Sigmoid colon (tissue), 7 donors: ENCODE data around the gene LNPK. TPM values are rescaled to one million over a fixed set of nuclear protein-coding genes. Genes with fewer than 3 reads are reported as not detected.
"Not testable (repeated sequence)": the region's sequence is repeated elsewhere in the genome, so short reads cannot be mapped to it uniquely, and the experiment has no call there.

Experiments used
- DNase-seq: peaks from one replicate; pipeline ENCODE4 v3.0.0-alpha.2; 2019
- H3K27ac ChIP-seq, 4 donors: fragments of 200-600 bp; sonication (generic); one replicate each; pipeline ENCODE4 v1.5.1; 2016 to 2019; ENCODE audit warnings: mild to moderate bottlenecking in 1 of 4
- H3K27me3 ChIP-seq, 3 donors: fragments of 200-600 bp; sonication (generic); one replicate each; pipeline ENCODE4 v1.5.1; 2019; ENCODE audit warnings: mild to moderate bottlenecking in 1 of 3
- H3K36me3 ChIP-seq, 4 donors: fragments of 200-600 bp; sonication (generic); one replicate each; pipeline ENCODE4 v1.5.1; 2016 to 2019
- H3K4me1 ChIP-seq, 4 donors: fragments of 200-600 bp; sonication (generic); one replicate each; pipeline ENCODE4 v1.5.1; 2017 to 2019
- H3K4me3 ChIP-seq, 4 donors: fragments of 200-600 bp; sonication (generic); one replicate each; pipeline ENCODE4 v1.5.1; 2017 to 2019; ENCODE audit warnings: mild to moderate bottlenecking in 2 of 4, moderate library complexity in 1 of 4
- H3K9me3 ChIP-seq, 4 donors: fragments of 200-600 bp in 3 of 4; sonication (generic) in 3 of 4; one replicate each; pipeline versions ENCODE4 v1.5.1 to v1.6.1; 2013 to 2019
- EP300 ChIP-seq, 4 donors: sonication (generic); formaldehyde crosslinking; IDR thresholded peaks; one replicate each; pipeline ENCODE4 v1.6.1; 2017; ENCODE audit warnings: antibody characterized with exemption in 4 of 4
- POLR2A ChIP-seq, 2 donors: fragments of 450-650 bp; IDR thresholded peaks; one replicate each; pipeline ENCODE4 v1.6.1; 2016; ENCODE audit warnings: antibody characterized with exemption in 2 of 2, mild to moderate bottlenecking in 2 of 2, moderate library complexity in 2 of 2
- POLR2AphosphoS5 ChIP-seq, 4 donors: sonication (generic); formaldehyde crosslinking; IDR thresholded peaks; one replicate each; pipeline ENCODE4 v1.6.1; 2017; ENCODE audit warnings: antibody characterized with exemption in 4 of 4
- WGBS, 2 donors: extraction: QIAGEN DNeasy Blood & Tissue Kit; methylation state at CpG; one replicate each; pipeline ENCODE4 v1.1.7; 2013; 5-methylcytosine and 5-hydroxymethylcytosine counted together
- intact Hi-C: fragments of 100-400 bp; cut with DNase I; formaldehyde crosslinking; loops from one replicate; pipeline ENCODE4 v1.15.1; 2023
- polyA plus RNA-seq, 3 donors: library from polyadenylated mRNA; stranded (reverse); fragments of 200-250 nt; gene quantifications; one replicate each; pipeline ENCODE4 v1.2.3, GENCODE V29; 2013
- total RNA-seq, 4 donors: library from RNA; depleted of rRNA; stranded (reverse); fragments of >200 nt; gene quantifications; one replicate each; pipeline ENCODE4 v1.1.0, GENCODE V29; 2016
- TF ChIP-seq, protein P1 (sequence below), 4 experiments: fragments of 450-650 bp in 3 of 4; fragments of 200-600 bp in 1 of 4; IDR thresholded peaks; one replicate each; pipeline ENCODE4 v1.5.1; 2016 to 2019; ENCODE audit warnings: antibody characterized with exemption in 4 of 4, mild to moderate bottlenecking in 3 of 4, moderate library complexity in 2 of 4
- donor health status: healthy with polysubstance abuse.
- donor health status: Bipolar disorder and iron deficiency.
- donor health status: healthy.

Gene LNPK
- total and polyA plus RNA-seq, 7 donors: 1.8 to 48.2 (median 15.9) TPM

DNA sequence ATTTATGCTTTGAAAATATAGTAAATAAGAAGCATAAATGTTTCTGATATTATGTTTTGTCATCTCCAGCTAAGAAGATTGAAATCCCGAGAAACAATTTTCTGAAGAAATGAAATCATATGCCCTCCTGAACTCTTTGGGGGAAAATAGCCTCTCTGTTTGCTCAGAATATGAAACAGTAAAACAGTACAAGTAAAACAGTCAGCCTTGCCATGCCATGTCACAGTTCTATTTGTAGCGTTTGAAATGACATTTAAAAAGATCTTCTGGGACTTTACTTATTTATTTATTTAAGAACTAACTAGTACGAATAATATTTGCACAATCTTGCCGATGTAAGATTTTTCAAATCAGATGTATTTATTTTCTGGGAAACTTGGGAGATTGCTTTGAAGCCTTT is 98.0 kb downstream of the LNPK start:
- no peaks in the 10 kb centered on the region for H3K27me3 ChIP-seq
- no peaks in the 10 kb centered on the region for H3K36me3 ChIP-seq
- H3K4me3 ChIP-seq: no peak overlapping the region
- intact Hi-C loops: no loop called here
- no peak for TF ChIP-seq POLR2A (IDR thresholded peaks at IDR 0.05)
- TF ChIP-seq, protein P1, sequence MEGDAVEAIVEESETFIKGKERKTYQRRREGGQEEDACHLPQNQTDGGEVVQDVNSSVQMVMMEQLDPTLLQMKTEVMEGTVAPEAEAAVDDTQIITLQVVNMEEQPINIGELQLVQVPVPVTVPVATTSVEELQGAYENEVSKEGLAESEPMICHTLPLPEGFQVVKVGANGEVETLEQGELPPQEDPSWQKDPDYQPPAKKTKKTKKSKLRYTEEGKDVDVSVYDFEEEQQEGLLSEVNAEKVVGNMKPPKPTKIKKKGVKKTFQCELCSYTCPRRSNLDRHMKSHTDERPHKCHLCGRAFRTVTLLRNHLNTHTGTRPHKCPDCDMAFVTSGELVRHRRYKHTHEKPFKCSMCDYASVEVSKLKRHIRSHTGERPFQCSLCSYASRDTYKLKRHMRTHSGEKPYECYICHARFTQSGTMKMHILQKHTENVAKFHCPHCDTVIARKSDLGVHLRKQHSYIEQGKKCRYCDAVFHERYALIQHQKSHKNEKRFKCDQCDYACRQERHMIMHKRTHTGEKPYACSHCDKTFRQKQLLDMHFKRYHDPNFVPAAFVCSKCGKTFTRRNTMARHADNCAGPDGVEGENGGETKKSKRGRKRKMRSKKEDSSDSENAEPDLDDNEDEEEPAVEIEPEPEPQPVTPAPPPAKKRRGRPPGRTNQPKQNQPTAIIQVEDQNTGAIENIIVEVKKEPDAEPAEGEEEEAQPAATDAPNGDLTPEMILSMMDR (IDR thresholded peaks at IDR 0.05): no peak
- no peak for TF ChIP-seq EP300 (IDR thresholded peaks at IDR 0.05)
- no peak overlapping the region for H3K27ac ChIP-seq
- H3K9me3 ChIP-seq: no peaks in the 10 kb centered on the region
- 67 to 78% methylated on average over 4 of the region's 4 CpGs for WGBS, 2 donors
- H3K4me1 ChIP-seq: no peaks in the 10 kb centered on the region
- no peak for DNase-seq

DNA sequence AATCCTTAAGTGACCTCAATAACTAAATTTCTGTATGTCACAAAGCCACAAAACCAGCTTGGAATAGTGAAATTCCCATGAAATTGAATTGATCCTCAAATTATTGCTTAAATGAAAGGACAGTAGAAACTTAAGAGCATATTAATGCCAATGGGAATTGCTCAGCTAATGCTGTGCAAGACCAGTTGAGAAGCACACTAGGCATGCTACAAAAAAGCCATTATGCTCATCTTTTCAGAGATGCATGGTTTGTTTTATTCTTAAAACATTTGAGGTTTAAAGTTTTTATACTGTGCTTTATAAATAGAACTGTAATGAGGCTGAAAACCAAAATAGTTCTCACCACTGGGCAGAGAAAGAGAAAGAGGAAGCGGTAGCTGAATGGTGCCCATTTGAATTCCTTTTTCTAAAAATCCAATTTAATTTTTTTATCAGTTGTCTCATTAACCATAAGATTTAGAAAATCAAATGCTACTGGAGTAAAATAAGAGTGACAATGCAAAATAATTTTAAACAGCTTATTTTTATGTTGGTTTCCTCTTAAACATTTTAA is 98.6 kb downstream of the LNPK start:
- no peaks in the 10 kb centered on the region for H3K4me1 ChIP-seq
- no peaks in the 10 kb centered on the region for H3K36me3 ChIP-seq
- DNase-seq: no peak
- no peaks in the 10 kb centered on the region for H3K27me3 ChIP-seq
- 47 to 86% methylated on average over 1 of the region's 1 CpG for WGBS, 2 donors
- no peak overlapping the region for H3K4me3 ChIP-seq
- no peak overlapping the region for H3K27ac ChIP-seq
- no peaks in the 10 kb centered on the region for H3K9me3 ChIP-seq
- TF ChIP-seq EP300 (IDR thresholded peaks at IDR 0.05) (no peak), POLR2A (IDR thresholded peaks at IDR 0.05) (no peak), POLR2AphosphoS5 (IDR thresholded peaks at IDR 0.05) (no peak)
- TF ChIP-seq, protein P1 (IDR thresholded peaks at IDR 0.05): no peak
- intact Hi-C loops: no loop called here

DNA sequence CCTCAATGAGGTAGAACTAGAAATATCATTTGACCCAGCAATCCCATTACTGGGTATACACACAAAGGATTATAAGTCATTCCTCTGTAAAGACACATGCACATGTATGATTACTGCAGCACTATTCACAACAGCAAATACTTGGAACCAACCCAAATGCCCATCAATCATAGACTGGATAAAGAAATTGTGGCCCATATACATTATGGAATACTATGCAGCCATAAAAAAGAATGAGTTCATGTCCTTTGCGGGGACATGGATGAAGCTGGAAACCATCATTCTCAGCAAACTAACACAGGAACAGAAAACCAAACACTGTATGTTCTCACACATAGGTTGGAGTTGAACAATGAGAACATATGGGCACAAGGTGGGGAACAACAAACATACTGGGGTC is 106.1 kb downstream of the LNPK start:
- H3K9me3 ChIP-seq, H3K4me3 ChIP-seq, DNase-seq, intact Hi-C loops, H3K27ac ChIP-seq, H3K36me3 ChIP-seq, H3K27me3 ChIP-seq, H3K4me1 ChIP-seq: not testable (repeated sequence)
- WGBS, 2 donors: 92 to 97% methylated on average over 1 of the region's 1 CpG

DNA sequence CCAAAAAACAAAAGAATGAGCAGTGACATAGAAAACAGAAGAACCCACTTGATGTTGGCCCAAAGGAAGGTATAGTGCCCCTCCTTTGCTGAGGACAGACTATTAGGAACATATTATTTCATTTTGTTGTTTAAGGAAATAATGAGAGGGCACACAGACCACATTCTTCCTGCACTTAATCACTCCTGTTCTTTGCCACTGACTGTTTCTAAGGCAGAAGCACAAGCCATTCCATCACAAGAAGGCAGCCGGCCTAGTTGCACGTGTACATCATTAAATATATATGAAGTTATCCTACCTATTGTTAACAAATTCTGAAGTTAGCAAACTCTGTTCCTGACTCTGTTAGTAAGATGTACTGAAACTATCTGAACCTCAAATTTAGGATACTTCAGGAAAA is 110.0 kb downstream of the LNPK start:
- H3K4me3 ChIP-seq: no peak overlapping the region
- H3K4me1 ChIP-seq: no peaks in the 10 kb centered on the region
- intact Hi-C loops: no loop called here
- WGBS, 2 donors: 72 to 86% methylated on average over 2 of the region's 2 CpGs
- no peak for TF ChIP-seq POLR2A (IDR thresholded peaks at IDR 0.05)
- TF ChIP-seq POLR2AphosphoS5 (IDR thresholded peaks at IDR 0.05): no peak
- TF ChIP-seq, protein P1 (IDR thresholded peaks at IDR 0.05): no peak
- TF ChIP-seq EP300 (IDR thresholded peaks at IDR 0.05): no peak
- no peaks in the 10 kb centered on the region for H3K9me3 ChIP-seq
- H3K27ac ChIP-seq: no peak overlapping the region
- no peak for DNase-seq
- no peaks in the 10 kb centered on the region for H3K36me3 ChIP-seq
- no peaks in the 10 kb centered on the region for H3K27me3 ChIP-seq

DNA sequence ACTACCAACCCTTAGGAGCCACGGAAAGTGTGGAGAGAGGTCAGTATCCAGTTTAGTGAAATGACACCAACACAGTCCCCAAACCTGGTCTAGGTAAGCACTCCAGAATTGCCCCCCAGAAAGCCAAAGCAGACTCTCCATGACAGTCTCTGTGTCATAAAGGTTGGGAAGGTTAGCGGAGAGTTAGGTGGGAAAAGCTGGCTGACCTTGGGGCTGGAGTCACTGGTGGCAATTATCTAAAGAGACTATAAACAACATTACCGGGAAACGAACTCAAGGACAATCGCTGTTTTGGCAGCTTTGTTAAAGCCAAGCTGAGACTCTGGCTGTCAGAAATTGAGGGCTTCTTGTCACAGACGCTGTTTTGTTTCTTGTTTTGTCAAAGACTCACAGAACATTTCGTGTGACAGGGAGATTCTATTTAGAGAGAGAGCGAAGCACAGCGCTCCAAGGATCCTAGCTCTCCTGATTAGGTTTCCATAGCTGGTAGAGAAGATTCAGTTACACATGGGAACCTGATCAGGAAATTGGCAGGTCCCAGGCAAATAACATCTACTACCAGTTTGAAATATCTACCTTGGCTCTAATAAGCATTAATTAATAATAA is 111.3 kb downstream of the LNPK start:
- H3K9me3 ChIP-seq: no peaks in the 10 kb centered on the region
- H3K27me3 ChIP-seq: no peaks in the 10 kb centered on the region
- no peak overlapping the region for H3K27ac ChIP-seq
- no peaks in the 10 kb centered on the region for H3K4me1 ChIP-seq
- intact Hi-C loops: no loop called here
- H3K4me3 ChIP-seq: no peak overlapping the region
- no peaks in the 10 kb centered on the region for H3K36me3 ChIP-seq
- WGBS, 2 donors: 83% methylated on average over 9 of the region's 9 CpGs
- DNase-seq: no peak
- TF ChIP-seq EP300 (IDR thresholded peaks at IDR 0.05): no peak
- TF ChIP-seq POLR2AphosphoS5 (IDR thresholded peaks at IDR 0.05): no peak
- TF ChIP-seq POLR2A (IDR thresholded peaks at IDR 0.05): no peak
- TF ChIP-seq, protein P1 (IDR thresholded peaks at IDR 0.05): no peak
